ENCODE data around the gene C16orf90.

GRCh38 chr16:3476409-3476808 lies 18.9 kb downstream of the C16orf90 start:
- TF ChIP-seq, protein P1, sequence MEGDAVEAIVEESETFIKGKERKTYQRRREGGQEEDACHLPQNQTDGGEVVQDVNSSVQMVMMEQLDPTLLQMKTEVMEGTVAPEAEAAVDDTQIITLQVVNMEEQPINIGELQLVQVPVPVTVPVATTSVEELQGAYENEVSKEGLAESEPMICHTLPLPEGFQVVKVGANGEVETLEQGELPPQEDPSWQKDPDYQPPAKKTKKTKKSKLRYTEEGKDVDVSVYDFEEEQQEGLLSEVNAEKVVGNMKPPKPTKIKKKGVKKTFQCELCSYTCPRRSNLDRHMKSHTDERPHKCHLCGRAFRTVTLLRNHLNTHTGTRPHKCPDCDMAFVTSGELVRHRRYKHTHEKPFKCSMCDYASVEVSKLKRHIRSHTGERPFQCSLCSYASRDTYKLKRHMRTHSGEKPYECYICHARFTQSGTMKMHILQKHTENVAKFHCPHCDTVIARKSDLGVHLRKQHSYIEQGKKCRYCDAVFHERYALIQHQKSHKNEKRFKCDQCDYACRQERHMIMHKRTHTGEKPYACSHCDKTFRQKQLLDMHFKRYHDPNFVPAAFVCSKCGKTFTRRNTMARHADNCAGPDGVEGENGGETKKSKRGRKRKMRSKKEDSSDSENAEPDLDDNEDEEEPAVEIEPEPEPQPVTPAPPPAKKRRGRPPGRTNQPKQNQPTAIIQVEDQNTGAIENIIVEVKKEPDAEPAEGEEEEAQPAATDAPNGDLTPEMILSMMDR (IDR thresholded peaks at IDR 0.05) = no peak
- no peak for TF ChIP-seq EZH2 (IDR thresholded peaks at IDR 0.05)

All from neural progenitor cell (in vitro differentiated cells).